ENCODE measurements around the gene CSTPP1. TPM values are rescaled to one million over a fixed set of nuclear protein-coding genes. Genes with fewer than 3 reads are reported as not detected.

CSTPP1 gene
- total and polyA plus RNA-seq, 2 of the 8 experiments (the other 6 are each of a cell fraction or from before 2014, with no cell fraction given), result 24.2 to 28.7 TPM

DNA sequence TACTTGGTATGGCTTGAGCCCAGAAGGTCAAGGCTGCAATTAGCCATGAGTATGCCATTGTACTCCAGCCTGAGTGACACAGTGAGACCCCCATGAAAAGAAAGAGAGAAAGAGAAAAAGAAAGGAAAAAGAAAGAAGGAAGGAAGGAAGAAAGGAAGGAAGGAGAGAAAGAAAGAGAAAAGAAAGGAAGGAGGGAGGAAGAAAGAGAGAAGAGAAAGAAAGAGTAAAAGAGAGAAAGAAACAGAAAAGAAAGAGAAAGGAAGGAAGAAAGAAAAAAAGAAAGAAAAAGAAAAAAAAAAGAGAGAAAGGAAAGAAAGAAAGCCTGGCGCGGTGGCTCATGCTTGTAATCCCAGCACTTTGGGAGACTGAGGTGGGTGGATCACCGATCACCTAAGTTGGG lies 77.5 kb downstream of the CSTPP1 start (continued):
- TF ChIP-seq, protein P1, sequence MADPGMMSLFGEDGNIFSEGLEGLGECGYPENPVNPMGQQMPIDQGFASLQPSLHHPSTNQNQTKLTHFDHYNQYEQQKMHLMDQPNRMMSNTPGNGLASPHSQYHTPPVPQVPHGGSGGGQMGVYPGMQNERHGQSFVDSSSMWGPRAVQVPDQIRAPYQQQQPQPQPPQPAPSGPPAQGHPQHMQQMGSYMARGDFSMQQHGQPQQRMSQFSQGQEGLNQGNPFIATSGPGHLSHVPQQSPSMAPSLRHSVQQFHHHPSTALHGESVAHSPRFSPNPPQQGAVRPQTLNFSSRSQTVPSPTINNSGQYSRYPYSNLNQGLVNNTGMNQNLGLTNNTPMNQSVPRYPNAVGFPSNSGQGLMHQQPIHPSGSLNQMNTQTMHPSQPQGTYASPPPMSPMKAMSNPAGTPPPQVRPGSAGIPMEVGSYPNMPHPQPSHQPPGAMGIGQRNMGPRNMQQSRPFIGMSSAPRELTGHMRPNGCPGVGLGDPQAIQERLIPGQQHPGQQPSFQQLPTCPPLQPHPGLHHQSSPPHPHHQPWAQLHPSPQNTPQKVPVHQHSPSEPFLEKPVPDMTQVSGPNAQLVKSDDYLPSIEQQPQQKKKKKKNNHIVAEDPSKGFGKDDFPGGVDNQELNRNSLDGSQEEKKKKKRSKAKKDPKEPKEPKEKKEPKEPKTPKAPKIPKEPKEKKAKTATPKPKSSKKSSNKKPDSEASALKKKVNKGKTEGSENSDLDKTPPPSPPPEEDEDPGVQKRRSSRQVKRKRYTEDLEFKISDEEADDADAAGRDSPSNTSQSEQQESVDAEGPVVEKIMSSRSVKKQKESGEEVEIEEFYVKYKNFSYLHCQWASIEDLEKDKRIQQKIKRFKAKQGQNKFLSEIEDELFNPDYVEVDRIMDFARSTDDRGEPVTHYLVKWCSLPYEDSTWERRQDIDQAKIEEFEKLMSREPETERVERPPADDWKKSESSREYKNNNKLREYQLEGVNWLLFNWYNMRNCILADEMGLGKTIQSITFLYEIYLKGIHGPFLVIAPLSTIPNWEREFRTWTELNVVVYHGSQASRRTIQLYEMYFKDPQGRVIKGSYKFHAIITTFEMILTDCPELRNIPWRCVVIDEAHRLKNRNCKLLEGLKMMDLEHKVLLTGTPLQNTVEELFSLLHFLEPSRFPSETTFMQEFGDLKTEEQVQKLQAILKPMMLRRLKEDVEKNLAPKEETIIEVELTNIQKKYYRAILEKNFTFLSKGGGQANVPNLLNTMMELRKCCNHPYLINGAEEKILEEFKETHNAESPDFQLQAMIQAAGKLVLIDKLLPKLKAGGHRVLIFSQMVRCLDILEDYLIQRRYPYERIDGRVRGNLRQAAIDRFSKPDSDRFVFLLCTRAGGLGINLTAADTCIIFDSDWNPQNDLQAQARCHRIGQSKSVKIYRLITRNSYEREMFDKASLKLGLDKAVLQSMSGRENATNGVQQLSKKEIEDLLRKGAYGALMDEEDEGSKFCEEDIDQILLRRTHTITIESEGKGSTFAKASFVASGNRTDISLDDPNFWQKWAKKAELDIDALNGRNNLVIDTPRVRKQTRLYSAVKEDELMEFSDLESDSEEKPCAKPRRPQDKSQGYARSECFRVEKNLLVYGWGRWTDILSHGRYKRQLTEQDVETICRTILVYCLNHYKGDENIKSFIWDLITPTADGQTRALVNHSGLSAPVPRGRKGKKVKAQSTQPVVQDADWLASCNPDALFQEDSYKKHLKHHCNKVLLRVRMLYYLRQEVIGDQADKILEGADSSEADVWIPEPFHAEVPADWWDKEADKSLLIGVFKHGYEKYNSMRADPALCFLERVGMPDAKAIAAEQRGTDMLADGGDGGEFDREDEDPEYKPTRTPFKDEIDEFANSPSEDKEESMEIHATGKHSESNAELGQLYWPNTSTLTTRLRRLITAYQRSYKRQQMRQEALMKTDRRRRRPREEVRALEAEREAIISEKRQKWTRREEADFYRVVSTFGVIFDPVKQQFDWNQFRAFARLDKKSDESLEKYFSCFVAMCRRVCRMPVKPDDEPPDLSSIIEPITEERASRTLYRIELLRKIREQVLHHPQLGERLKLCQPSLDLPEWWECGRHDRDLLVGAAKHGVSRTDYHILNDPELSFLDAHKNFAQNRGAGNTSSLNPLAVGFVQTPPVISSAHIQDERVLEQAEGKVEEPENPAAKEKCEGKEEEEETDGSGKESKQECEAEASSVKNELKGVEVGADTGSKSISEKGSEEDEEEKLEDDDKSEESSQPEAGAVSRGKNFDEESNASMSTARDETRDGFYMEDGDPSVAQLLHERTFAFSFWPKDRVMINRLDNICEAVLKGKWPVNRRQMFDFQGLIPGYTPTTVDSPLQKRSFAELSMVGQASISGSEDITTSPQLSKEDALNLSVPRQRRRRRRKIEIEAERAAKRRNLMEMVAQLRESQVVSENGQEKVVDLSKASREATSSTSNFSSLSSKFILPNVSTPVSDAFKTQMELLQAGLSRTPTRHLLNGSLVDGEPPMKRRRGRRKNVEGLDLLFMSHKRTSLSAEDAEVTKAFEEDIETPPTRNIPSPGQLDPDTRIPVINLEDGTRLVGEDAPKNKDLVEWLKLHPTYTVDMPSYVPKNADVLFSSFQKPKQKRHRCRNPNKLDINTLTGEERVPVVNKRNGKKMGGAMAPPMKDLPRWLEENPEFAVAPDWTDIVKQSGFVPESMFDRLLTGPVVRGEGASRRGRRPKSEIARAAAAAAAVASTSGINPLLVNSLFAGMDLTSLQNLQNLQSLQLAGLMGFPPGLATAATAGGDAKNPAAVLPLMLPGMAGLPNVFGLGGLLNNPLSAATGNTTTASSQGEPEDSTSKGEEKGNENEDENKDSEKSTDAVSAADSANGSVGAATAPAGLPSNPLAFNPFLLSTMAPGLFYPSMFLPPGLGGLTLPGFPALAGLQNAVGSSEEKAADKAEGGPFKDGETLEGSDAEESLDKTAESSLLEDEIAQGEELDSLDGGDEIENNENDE (IDR thresholded peaks at IDR 0.05; ENCODE audit: insufficient replicate concordance, low read length), result no peak
- TF ChIP-seq FOSL1 (IDR thresholded peaks at IDR 0.05; ENCODE audit: insufficient read depth, low read depth, low read length), result no peak
- no peak for TF ChIP-seq POU5F1 (IDR thresholded peaks at IDR 0.05; ENCODE audit: low read depth, low read length)
- no peak for TF ChIP-seq SRF (IDR thresholded peaks at IDR 0.05; ENCODE audit: low read depth, low read length)
- no peak for TF ChIP-seq HDAC2 (IDR thresholded peaks at IDR 0.05; ENCODE audit: borderline replicate concordance in 1 of 2, low read depth in 2 of 2, low read length in 2 of 2)
- TF ChIP-seq, protein P2, sequence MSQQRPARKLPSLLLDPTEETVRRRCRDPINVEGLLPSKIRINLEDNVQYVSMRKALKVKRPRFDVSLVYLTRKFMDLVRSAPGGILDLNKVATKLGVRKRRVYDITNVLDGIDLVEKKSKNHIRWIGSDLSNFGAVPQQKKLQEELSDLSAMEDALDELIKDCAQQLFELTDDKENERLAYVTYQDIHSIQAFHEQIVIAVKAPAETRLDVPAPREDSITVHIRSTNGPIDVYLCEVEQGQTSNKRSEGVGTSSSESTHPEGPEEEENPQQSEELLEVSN (IDR thresholded peaks at IDR 0.05), result no peak
- no peak for TF ChIP-seq SUZ12 (IDR thresholded peaks at IDR 0.05; ENCODE audit: low read length)
- TF ChIP-seq GABPA (IDR thresholded peaks at IDR 0.05; ENCODE audit: borderline replicate concordance, insufficient read depth, low read length), result no peak
- TF ChIP-seq PHF8 (conservative IDR thresholded peaks at IDR 0.05; ENCODE audit: low read depth, low read length), result no peak
- TF ChIP-seq KDM5A (IDR thresholded peaks at IDR 0.05; ENCODE audit: low read length), result no peak
- TF ChIP-seq TAF1 (IDR thresholded peaks at IDR 0.05; ENCODE audit: low read depth, low read length), result no peak
